ENCODE measurements around the gene ALKBH4.
"Not testable (repeated sequence)": the region's sequence is repeated elsewhere in the genome, so short reads cannot be mapped to it uniquely, and the experiment has no call there.

DNA sequence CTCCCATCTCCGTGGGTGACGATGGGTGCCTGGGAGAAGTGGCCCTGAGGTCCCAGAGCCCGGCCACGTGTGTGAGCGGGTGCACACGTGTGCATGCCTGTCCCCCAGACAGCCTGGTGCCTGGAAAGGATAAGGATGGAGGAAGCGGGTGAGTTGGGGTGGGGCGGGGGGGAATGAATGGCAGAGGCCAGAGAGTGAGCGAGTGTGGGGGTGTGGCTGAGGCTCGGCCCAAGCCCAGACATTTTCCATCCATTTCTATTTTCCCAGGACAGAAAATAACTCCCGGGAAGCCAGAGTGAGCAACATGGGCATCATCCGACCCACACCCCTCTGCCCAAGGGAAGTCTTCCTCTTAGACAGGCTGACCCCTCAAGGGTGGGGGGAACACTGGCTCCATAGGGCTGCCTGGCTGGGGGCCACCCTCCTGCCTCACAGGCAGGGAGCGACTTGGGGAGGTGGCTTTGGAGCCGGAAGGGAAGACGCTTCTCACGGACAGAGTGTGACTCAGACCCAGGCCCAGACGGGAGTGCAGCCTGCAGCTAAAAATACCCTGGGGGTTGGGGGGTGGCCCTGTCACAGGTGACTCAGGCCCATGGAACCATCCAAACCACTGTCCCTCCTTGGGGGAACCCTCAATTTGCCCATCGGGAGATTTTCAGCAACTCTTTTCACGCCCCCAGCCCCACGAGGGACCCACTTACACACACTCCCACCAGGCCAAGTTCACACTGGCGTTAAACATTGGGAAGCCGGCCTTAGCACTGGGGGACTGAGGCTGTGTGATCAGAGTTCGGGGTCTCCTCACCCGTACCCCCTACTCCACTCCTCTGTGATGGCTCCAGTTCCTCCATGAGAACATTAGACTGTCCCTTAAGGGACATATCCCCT lies 40.9 kb upstream of the ALKBH4 start:
- TF ChIP-seq POLR2A (IDR thresholded peaks at IDR 0.05): not testable (repeated sequence)
- TF ChIP-seq, protein P1, sequence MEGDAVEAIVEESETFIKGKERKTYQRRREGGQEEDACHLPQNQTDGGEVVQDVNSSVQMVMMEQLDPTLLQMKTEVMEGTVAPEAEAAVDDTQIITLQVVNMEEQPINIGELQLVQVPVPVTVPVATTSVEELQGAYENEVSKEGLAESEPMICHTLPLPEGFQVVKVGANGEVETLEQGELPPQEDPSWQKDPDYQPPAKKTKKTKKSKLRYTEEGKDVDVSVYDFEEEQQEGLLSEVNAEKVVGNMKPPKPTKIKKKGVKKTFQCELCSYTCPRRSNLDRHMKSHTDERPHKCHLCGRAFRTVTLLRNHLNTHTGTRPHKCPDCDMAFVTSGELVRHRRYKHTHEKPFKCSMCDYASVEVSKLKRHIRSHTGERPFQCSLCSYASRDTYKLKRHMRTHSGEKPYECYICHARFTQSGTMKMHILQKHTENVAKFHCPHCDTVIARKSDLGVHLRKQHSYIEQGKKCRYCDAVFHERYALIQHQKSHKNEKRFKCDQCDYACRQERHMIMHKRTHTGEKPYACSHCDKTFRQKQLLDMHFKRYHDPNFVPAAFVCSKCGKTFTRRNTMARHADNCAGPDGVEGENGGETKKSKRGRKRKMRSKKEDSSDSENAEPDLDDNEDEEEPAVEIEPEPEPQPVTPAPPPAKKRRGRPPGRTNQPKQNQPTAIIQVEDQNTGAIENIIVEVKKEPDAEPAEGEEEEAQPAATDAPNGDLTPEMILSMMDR (IDR thresholded peaks at IDR 0.05): not testable (repeated sequence)

All from uterus (tissue), 2 donors.